SK-N-MC (cell line): ENCODE measurements around the gene TAS2R13.

Source experiments
- EZH2 ChIP-seq: fragments of 200-600 bp; sonication (generic); IDR thresholded peaks from one replicate; pipeline ENCODE4 v1.6.1; 2017; ENCODE audit warnings: antibody characterized with exemption
- POLR2AphosphoS5 ChIP-seq: IDR thresholded peaks from 2 replicates; pipeline ENCODE4 v1.6.1; 2012; ENCODE audit warnings: mild to moderate bottlenecking, low read depth, low read length, borderline replicate concordance

DNA sequence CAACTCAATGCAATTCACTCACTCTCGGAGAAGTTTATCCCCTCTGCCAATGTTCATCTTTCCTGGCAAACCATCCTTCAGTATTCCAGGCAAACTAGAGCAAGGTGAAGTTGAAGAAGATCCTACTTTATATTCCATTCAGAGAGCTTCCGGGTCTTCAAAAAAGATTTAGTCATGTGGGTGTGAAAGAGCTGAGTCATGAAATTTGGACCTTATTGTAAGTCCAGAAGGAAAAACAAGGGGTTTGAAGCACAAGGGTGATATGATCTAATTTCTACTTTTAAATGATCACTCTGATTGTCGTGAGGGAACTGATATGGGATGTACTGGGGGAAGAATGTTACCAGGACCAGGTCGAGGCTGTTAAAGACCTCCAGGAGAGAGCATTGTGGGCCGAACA lies 16.9 kb upstream of the TAS2R13 start:
- TF ChIP-seq EZH2 (no peak), POLR2AphosphoS5 (no peak)
